Ovary (tissue), 10 donors: ENCODE results near the gene FER. TPM values are rescaled to one million over a fixed set of nuclear protein-coding genes. Genes with fewer than 3 reads are reported as not detected.
"Not testable (repeated sequence)": the region's sequence is repeated elsewhere in the genome, so short reads cannot be mapped to it uniquely, and the experiment has no call there.

Experiments used
- DNase-seq, 5 donors: peaks; one replicate each; pipeline ENCODE4 v3.0.0-alpha.2; 2019 to 2020
- H3K27ac ChIP-seq, 2 donors: fragments of 200-600 bp; one replicate each; pipeline versions ENCODE4 v1.5.1 to v1.8.0; 2019 to 2022
- H3K27me3 ChIP-seq: fragments of 200-600 bp; one replicate; pipeline ENCODE4 v1.8.0; 2022
- H3K36me3 ChIP-seq: fragments of 200-600 bp; sonication (generic); one replicate; pipeline ENCODE4 v1.5.1; 2019
- H3K4me1 ChIP-seq: one replicate; pipeline ENCODE4 v1.8.1; 2013; ENCODE audit warnings: mild to moderate bottlenecking, moderate library complexity; ENCODE audit not compliant: insufficient read depth
- H3K4me3 ChIP-seq: fragments of 200-600 bp; sonication (generic); one replicate; pipeline ENCODE4 v1.5.1; 2017
- H3K9me3 ChIP-seq, 2 donors: fragments of 200-600 bp in 1 of 2; sonication (generic) in 1 of 2; one replicate each; pipeline versions ENCODE4 v1.5.1 to v1.8.1; 2013 to 2019; ENCODE audit warnings: mild to moderate bottlenecking in 1 of 2, moderate library complexity in 1 of 2
- CTCF ChIP-seq, 3 donors: fragments of 450-650 bp in 2 of 3; fragments of 200-600 bp in 1 of 3; IDR thresholded peaks; one replicate each; pipeline versions ENCODE4 v1.5.1 to v1.8.0; 2016 to 2022; ENCODE audit warnings: antibody characterized with exemption in 3 of 3, mild to moderate bottlenecking in 1 of 3
- EP300 ChIP-seq: sonication (generic); formaldehyde crosslinking; IDR thresholded peaks from one replicate; pipeline ENCODE4 v1.6.1; 2017; ENCODE audit warnings: antibody characterized with exemption
- POLR2A ChIP-seq: fragments of 450-650 bp; IDR thresholded peaks from one replicate; pipeline ENCODE4 v1.6.1; 2017; ENCODE audit warnings: antibody characterized with exemption, mild to moderate bottlenecking, moderate library complexity
- WGBS, 3 donors: extraction: QIAGEN DNeasy Blood & Tissue Kit in 1 of 3; methylation state at CpG; one replicate each; pipeline versions ENCODE4 v1.1.5 to v1.1.7; 2013 to 2017; 5-methylcytosine and 5-hydroxymethylcytosine counted together
- intact Hi-C, 4 donors: fragments of 100-400 bp; cut with DNase I; formaldehyde crosslinking; loops; one replicate each; pipeline versions ENCODE4 v1.11.0 to v1.15.1; 2022 to 2023
- long read RNA-seq, 3 donors: library from polyadenylated mRNA in 2 of 3; unstranded in 2 of 3; transcript quantifications; one replicate each; pipeline ENCODE4 v2.0.0 and lab custom pipeline, GENCODE V29; 2021 to 2026
- polyA plus RNA-seq, 2 donors: library from polyadenylated mRNA; stranded (reverse); fragments of 200-250 nt in 1 of 2; fragments of 350-450 nt in 1 of 2; fragmentation: Illumina TruSeq in 1 of 2; extraction: RNeasy Lipid Tissue Mini Kit (QIAGEN cat#74804) in 1 of 2; gene quantifications; one replicate each; pipeline ENCODE4 v1.2.3, GENCODE V29; 2013 to 2014
- total RNA-seq, 7 donors: library from RNA; depleted of rRNA in 2 of 7; stranded (reverse); fragments of >200 nt in 2 of 7; fragmentation: NEBNext Ultra II Directional in 3 of 7; extraction: Animal tissue kit (Norgen Biotek cat#: 25700) in 3 of 7; gene quantifications; one replicate each; pipeline versions ENCODE4 v1.1.0 to v1.2.4, GENCODE V29; 2016 to 2023
- donor health status: DM: no; HTN: no; CAD: no; lungs with moderate emphysema.
- donor health status: DM: no; HTN: no; CAD: no.
- donor health status: Bipolar disorder and iron deficiency.
- donor health status: DM: yes; HTN: yes; CAD: no.
- donor health status: DM: no; HTN: no; CAD: no.
- donor health status: DM: yes; HTN: yes; CAD: no.

Gene FER
- 10 to 100 TPM; 13.7 to 36.0 (median 33.3) TPM for total RNA-seq
- 1 to 10 TPM; 3.0 to 8.8 TPM for polyA plus RNA-seq
- long read RNA-seq, donor 1, partial matches to known transcripts = 8 of 20 reads
- long read RNA-seq, donor 1, other reads (novel, unspliced or antisense) = 10 of 20 reads
- long read RNA-seq, donor 2, full-length matches to known transcripts = 1 of 1 reads
- long read RNA-seq, donor 2, partial matches to known transcripts = 0 of 1 reads
- long read RNA-seq, donor 2, other reads (novel, unspliced or antisense) = 0 of 1 reads
- long read RNA-seq, donor 3, partial matches to known transcripts = 1 of 5 reads
- long read RNA-seq, donor 3, other reads (novel, unspliced or antisense) = 4 of 5 reads

GRCh38 chr5:108747774-108748400, at the start of gene FER:
TSS of gene FER (plus strand) at chr5:108747897. CDS start at chr5:108798183, 50,286 bp downstream.
- TF ChIP-seq POLR2A (no peak), CTCF (IDR thresholded peaks at IDR 0.05) (no peak), EP300 (no peak)
- H3K4me1 ChIP-seq = no peaks in the 10 kb centered on the region
- no peaks in the 10 kb centered on the region for H3K27me3 ChIP-seq
- no peaks in the 10 kb centered on the region for H3K9me3 ChIP-seq
- peak within 1 kb of the TSS; percentile 95 to 97 for H3K27ac ChIP-seq
- peak within 1 kb of the TSS; percentile 83 for H3K4me3 ChIP-seq
- no peaks in the 10 kb centered on the region for H3K36me3 ChIP-seq
- DNase-seq = peak in 2 of 5 donors; percentile 13 to 40
- 0% methylated on average over 21 of the region's 21 CpGs for WGBS, 3 donors
- intact Hi-C loops = loop anchor here in 2 of 4 donors (1.0 to 5.0 kb wide), 3 partner anchors 19 to 366 kb away; partner anchors contain the start of gene FBXL17 (in 1 of the 2)

- H3K4me3 ChIP-seq, DNase-seq, H3K4me1 ChIP-seq, H3K9me3 ChIP-seq, H3K36me3 ChIP-seq, H3K27ac ChIP-seq, intact Hi-C loops, H3K27me3 ChIP-seq: not testable (repeated sequence)
- 98 to 99% (median 98%) methylated on average over 5 of the region's 5 CpGs for WGBS, 3 donors
Observed at GRCh38 chr5:108700388-108700787, 47.3 kb upstream of the FER start.

- no peak overlapping the region for H3K27ac ChIP-seq
- intact Hi-C loops = no loop called here
- H3K27me3 ChIP-seq = no peaks in the 10 kb centered on the region
- DNase-seq = no peak
- TF ChIP-seq CTCF (IDR thresholded peaks at IDR 0.05) (no peak), EP300 (no peak), POLR2A (no peak)
- H3K4me1 ChIP-seq = no peaks in the 10 kb centered on the region
- H3K36me3 ChIP-seq = no peaks in the 10 kb centered on the region
- no peak overlapping the region for H3K4me3 ChIP-seq
- no peaks in the 10 kb centered on the region for H3K9me3 ChIP-seq
- 20 to 45% (median 44%) methylated on average over 3 of the region's 3 CpGs for WGBS, 3 donors
Observed at GRCh38 chr5:108700930-108701329, 46.8 kb upstream of the FER start.

- Histone ChIP-seq H3K36me3 (no peaks in the 10 kb centered on the region), H3K4me3 (no peak overlapping the region), H3K27ac (no peak overlapping the region), H3K9me3 (no peaks in the 10 kb centered on the region), H3K4me1 (no peaks in the 10 kb centered on the region), H3K27me3 (no peaks in the 10 kb centered on the region)
- intact Hi-C loops = no loop called here
- no peak for TF ChIP-seq POLR2A
- TF ChIP-seq CTCF (IDR thresholded peaks at IDR 0.05) = no peak
- TF ChIP-seq EP300 = no peak
- 46 to 60% (median 51%) methylated on average over 5 of the region's 5 CpGs for WGBS, 3 donors
- DNase-seq = no peak
Observed at GRCh38 chr5:108702546-108702945, 45.2 kb upstream of the FER start.

- Histone ChIP-seq H3K4me3 (no peak overlapping the region), H3K27me3 (no peaks in the 10 kb centered on the region), H3K4me1 (no peaks in the 10 kb centered on the region), H3K27ac (no peak overlapping the region), H3K9me3 (no peaks in the 10 kb centered on the region), H3K36me3 (no peaks in the 10 kb centered on the region)
- no peak for TF ChIP-seq CTCF (IDR thresholded peaks at IDR 0.05)
- no peak for DNase-seq
- 83 to 90% (median 89%) methylated on average over 5 of the region's 5 CpGs for WGBS, 3 donors
- intact Hi-C loops = no loop called here
Observed at GRCh38 chr5:108703313-108703712, 44.4 kb upstream of the FER start.
